ENCODE results near the gene CKAP4. TPM values are rescaled to one million over a fixed set of nuclear protein-coding genes. Genes with fewer than 3 reads are reported as not detected.

Gene CKAP4
- total and polyA plus RNA-seq, 9 of the 15 experiments (the other 6 are each of a cell fraction or from before 2014, with no cell fraction given): 0.08 to 0.20 TPM; not detected in 7

DNA sequence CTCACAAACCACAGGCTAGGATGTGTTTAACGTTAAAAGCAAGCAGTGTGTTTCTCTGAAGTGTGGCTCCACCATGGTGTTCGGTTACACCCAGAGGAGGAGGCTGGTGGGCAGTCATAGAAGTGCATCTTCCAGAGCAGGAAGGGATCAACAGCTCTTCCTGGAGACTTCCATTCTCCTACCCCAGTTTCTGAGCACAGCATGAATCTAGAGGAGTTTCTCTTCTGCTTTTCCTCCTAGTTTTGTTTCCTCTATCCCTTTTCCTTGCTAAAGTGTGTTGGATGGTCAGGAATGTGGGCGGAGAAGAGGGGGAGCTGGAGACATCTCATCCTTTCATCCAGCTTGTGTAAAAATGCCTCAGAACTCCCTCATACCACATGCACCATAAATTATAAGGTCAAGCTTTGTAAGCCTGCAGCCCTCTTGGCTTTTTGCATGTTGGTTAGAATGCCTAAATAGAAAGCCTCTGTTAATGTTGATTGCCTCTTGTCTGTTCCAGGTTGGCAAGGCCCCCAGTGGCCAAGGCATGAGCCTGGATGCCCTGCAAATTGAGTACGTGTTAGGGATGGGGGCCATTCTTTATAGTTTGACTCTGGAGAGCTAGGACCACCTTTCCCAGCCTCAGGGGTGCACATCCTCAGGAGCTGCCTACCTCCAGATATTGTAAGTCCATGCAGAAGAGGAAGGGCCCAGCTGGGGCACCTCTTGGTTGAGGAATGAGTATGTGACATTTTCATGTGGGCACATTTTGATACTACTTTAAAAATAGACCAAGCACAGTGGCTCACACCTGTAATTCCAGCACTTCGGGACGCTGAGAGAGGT lies 4.0 kb upstream of the CKAP4 start (continued):
- TF ChIP-seq RERE (CRISPR knock-in tag; IDR thresholded peaks at IDR 0.05; ENCODE audit: borderline replicate concordance) (no peak), USF1 (CRISPR knock-in tag; IDR thresholded peaks at IDR 0.05) (no peak), RFX5 (IDR thresholded peaks at IDR 0.05; ENCODE audit: low read depth, low read length) (no peak), TAF9B (IDR thresholded peaks at IDR 0.05; ENCODE audit: partially characterized antibody) (no peak), NEUROD1 (IDR thresholded peaks at IDR 0.05; ENCODE audit: borderline replicate concordance, low read depth, low read length, partially characterized antibody) (no peak), ZNF77 (CRISPR knock-in tag; IDR thresholded peaks at IDR 0.05) (no peak), RUNX1 (IDR thresholded peaks at IDR 0.05; ENCODE audit: low read depth) (no peak)
- TF ChIP-seq, protein P1, sequence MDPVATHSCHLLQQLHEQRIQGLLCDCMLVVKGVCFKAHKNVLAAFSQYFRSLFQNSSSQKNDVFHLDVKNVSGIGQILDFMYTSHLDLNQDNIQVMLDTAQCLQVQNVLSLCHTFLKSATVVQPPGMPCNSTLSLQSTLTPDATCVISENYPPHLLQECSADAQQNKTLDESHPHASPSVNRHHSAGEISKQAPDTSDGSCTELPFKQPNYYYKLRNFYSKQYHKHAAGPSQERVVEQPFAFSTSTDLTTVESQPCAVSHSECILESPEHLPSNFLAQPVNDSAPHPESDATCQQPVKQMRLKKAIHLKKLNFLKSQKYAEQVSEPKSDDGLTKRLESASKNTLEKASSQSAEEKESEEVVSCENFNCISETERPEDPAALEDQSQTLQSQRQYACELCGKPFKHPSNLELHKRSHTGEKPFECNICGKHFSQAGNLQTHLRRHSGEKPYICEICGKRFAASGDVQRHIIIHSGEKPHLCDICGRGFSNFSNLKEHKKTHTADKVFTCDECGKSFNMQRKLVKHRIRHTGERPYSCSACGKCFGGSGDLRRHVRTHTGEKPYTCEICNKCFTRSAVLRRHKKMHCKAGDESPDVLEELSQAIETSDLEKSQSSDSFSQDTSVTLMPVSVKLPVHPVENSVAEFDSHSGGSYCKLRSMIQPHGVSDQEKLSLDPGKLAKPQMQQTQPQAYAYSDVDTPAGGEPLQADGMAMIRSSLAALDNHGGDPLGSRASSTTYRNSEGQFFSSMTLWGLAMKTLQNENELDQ (CRISPR knock-in tag; IDR thresholded peaks at IDR 0.05; ENCODE audit: borderline replicate concordance): no peak

All from K562 (cell line).